HepG2 (cell line): ENCODE results near the gene KATNB1. TPM values are rescaled to one million over a fixed set of nuclear protein-coding genes. Genes with fewer than 3 reads are reported as not detected.
A peak's percentile ranks its signal among the peaks of the same experiment; 100 is the strongest.

ENCODE experiments used
- ARNT2 ChIP-seq: sonication (generic); formaldehyde crosslinking; IDR thresholded peaks from 2 replicates; pipeline ENCODE4 v1.8.0; 2022; ENCODE audit warnings: mild to moderate bottlenecking, low read depth, missing genetic modification reagents, moderate library complexity
- BCL6 ChIP-seq: IDR thresholded peaks from 2 replicates; pipeline ENCODE4 v1.6.1; 2016; ENCODE audit warnings: missing genetic modification reagents, missing compliant biosample characterization
- EP300 ChIP-seq, 3 experiments: sonication (generic) in 1 of 3; formaldehyde crosslinking in 1 of 3; IDR thresholded peaks; 2 replicates each; pipeline versions ENCODE4 v1.5.1 to v1.6.1; 2011 to 2020; ENCODE audit warnings: low read depth in 2 of 3, low read length in 2 of 3, borderline replicate concordance in 1 of 3, improper control_type of control experiment in 1 of 3, mild to moderate bottlenecking in 1 of 3, missing genetic modification reagents in 1 of 3, moderate library complexity in 1 of 3
- RELA ChIP-seq: sonication (generic); formaldehyde crosslinking; IDR thresholded peaks from 2 replicates; pipeline ENCODE4 v1.4.0; 2020; ENCODE audit warnings: missing genetic modification reagents
- REPIN1 ChIP-seq: sonication (generic); formaldehyde crosslinking; IDR thresholded peaks from 2 replicates; pipeline ENCODE4 v1.8.0; 2022; ENCODE audit warnings: missing genetic modification reagents, low read depth, mild to moderate bottlenecking, borderline replicate concordance
- ZFP82 ChIP-seq: sonication (generic); formaldehyde crosslinking; IDR thresholded peaks from 2 replicates; pipeline ENCODE4 v1.5.1; 2020; ENCODE audit warnings: mild to moderate bottlenecking, missing genetic modification reagents, borderline replicate concordance
- ZFYVE20 ChIP-seq: sonication (generic); formaldehyde crosslinking; IDR thresholded peaks from 2 replicates; pipeline ENCODE4 v1.8.0; 2023; ENCODE audit warnings: low read depth, mild to moderate bottlenecking, moderate library complexity, missing genetic modification reagents, borderline replicate concordance
- ZNF30 ChIP-seq: sonication (generic); formaldehyde crosslinking; IDR thresholded peaks from 2 replicates; pipeline ENCODE4 v1.5.0; 2020; ENCODE audit warnings: mild to moderate bottlenecking, missing genetic modification reagents
- ZNF530 ChIP-seq: sonication (generic); formaldehyde crosslinking; IDR thresholded peaks from 2 replicates; pipeline ENCODE4 v1.5.0; 2020; ENCODE audit warnings: low read depth, mild to moderate bottlenecking, missing genetic modification reagents
- ZNF7 ChIP-seq: IDR thresholded peaks from 2 replicates; pipeline ENCODE4 v1.6.1; 2016; ENCODE audit warnings: missing biosample characterization, missing genetic modification reagents
- ZNF761 ChIP-seq: sonication (generic); formaldehyde crosslinking; conservative IDR thresholded peaks from 2 replicates; pipeline ENCODE4 v1.4.0; 2020; ENCODE audit warnings: mild to moderate bottlenecking, missing genetic modification reagents
- ZNF780A ChIP-seq: sonication (generic); formaldehyde crosslinking; IDR thresholded peaks from 2 replicates; pipeline ENCODE4 v1.8.0; 2022; ENCODE audit warnings: mild to moderate bottlenecking, missing genetic modification reagents, moderate library complexity
- polyA plus RNA-seq, 8 experiments: library from polyadenylated mRNA; depleted of rRNA in 3 of 8; stranded (reverse) in 7 of 8; unstranded in 1 of 8; fragments of >200 nt; fragmentation: Illumina TruSeq in 4 of 8; extraction: Trizol in 4 of 8; gene quantifications; 2 replicates each; pipeline versions ENCODE4 v1.2.1 to v1.2.3, GENCODE V29; 2011 to 2016; ENCODE audit warnings: low read depth in 4 of 8, missing spikeins in 1 of 8, mixed read lengths in 1 of 8; ENCODE audit not compliant: insufficient read depth in 1 of 8
- total RNA-seq, 5 experiments: library from RNA; depleted of rRNA; stranded (reverse); fragments of >200 nt; fragmentation: Illumina TruSeq; extraction: Trizol; gene quantifications; 2 replicates each; pipeline ENCODE4 v1.2.3, GENCODE V29; 2016; ENCODE audit warnings: low read depth in 1 of 5
- TF ChIP-seq, protein P1 (sequence below): sonication (generic); formaldehyde crosslinking; IDR thresholded peaks from 2 replicates; pipeline ENCODE4 v1.5.0; 2020; ENCODE audit warnings: mild to moderate bottlenecking, missing genetic modification reagents, borderline replicate concordance
- TF ChIP-seq, protein P2 (sequence below): sonication (generic); formaldehyde crosslinking; IDR thresholded peaks from 2 replicates; pipeline ENCODE4 v1.4.0; 2020; ENCODE audit warnings: low read depth, missing genetic modification reagents
- TF ChIP-seq, protein P3 (sequence below): sonication (generic); formaldehyde crosslinking; IDR thresholded peaks from 2 replicates; pipeline ENCODE4 v1.4.0; 2020; ENCODE audit warnings: missing genetic modification reagents, mild to moderate bottlenecking, borderline replicate concordance
- TF ChIP-seq, protein P4 (sequence below): IDR thresholded peaks from 2 replicates; pipeline ENCODE4 v1.6.1; 2016; ENCODE audit warnings: missing compliant biosample characterization, missing genetic modification reagents, borderline replicate concordance
- TF ChIP-seq, protein P5 (sequence below): sonication (generic); formaldehyde crosslinking; IDR thresholded peaks from 2 replicates; pipeline ENCODE4 v1.5.0; 2020; ENCODE audit warnings: missing genetic modification reagents

The KATNB1 gene
- total and polyA plus RNA-seq, 2 of the 13 experiments (the other 11 are each of a cell fraction or from before 2014, with no cell fraction given), result 31.5 to 43.5 TPM

DNA sequence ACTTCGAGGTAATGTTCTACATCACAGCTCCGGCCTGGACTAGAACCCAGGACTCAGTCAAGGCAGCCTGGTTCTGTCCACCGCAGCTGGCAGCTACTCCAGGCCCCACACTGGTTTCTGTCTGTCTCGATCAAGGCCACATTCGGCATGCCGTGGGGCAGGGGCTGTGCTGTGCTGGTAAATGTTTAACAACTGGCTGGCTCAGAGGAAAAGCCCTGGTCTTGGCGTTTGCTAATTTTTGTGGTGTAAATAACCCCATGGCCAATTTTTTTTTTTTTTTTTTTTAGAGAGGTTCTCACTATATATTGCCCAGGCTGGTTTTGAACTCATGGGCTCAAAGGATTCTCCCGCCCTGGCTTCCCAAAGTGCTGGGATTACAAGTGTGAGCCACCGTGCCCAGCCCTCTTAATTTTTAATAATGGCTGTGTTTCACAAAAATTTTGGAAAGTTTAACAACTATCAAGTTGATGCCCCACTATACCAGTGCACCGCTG lies 41.3 kb upstream of the KATNB1 start (continued):
- TF ChIP-seq, protein P1, sequence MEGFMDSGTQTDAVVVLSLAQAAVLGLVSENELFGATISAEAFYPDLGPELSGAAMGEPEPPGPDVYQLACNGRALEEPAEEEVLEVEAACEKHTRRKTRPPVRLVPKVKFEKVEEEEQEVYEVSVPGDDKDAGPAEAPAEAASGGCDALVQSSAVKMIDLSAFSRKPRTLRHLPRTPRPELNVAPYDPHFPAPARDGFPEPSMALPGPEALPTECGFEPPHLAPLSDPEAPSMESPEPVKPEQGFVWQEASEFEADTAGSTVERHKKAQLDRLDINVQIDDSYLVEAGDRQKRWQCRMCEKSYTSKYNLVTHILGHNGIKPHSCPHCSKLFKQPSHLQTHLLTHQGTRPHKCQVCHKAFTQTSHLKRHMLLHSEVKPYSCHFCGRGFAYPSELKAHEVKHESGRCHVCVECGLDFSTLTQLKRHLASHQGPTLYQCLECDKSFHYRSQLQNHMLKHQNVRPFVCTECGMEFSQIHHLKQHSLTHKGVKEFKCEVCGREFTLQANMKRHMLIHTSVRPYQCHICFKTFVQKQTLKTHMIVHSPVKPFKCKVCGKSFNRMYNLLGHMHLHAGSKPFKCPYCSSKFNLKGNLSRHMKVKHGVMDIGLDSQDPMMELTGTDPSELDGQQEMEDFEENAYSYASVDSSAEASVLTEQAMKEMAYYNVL (CRISPR knock-in tag), result peak; percentile 58; the same call in 1 of the 2 replicates
- TF ChIP-seq, protein P2, sequence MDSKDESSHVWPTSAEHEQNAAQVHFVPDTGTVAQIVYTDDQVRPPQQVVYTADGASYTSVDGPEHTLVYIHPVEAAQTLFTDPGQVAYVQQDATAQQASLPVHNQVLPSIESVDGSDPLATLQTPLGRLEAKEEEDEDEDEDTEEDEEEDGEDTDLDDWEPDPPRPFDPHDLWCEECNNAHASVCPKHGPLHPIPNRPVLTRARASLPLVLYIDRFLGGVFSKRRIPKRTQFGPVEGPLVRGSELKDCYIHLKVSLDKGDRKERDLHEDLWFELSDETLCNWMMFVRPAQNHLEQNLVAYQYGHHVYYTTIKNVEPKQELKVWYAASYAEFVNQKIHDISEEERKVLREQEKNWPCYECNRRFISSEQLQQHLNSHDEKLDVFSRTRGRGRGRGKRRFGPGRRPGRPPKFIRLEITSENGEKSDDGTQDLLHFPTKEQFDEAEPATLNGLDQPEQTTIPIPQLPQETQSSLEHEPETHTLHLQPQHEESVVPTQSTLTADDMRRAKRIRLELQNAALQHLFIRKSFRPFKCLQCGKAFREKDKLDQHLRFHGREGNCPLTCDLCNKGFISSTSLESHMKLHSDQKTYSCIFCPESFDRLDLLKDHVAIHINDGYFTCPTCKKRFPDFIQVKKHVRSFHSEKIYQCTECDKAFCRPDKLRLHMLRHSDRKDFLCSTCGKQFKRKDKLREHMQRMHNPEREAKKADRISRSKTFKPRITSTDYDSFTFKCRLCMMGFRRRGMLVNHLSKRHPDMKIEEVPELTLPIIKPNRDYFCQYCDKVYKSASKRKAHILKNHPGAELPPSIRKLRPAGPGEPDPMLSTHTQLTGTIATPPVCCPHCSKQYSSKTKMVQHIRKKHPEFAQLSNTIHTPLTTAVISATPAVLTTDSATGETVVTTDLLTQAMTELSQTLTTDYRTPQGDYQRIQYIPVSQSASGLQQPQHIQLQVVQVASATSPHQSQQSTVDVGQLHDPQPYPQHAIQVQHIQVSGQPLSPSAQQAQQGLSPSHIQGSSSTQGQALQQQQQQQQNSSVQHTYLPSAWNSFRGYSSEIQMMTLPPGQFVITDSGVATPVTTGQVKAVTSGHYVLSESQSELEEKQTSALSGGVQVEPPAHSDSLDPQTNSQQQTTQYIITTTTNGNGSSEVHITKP, result no peak
- TF ChIP-seq, protein P3, sequence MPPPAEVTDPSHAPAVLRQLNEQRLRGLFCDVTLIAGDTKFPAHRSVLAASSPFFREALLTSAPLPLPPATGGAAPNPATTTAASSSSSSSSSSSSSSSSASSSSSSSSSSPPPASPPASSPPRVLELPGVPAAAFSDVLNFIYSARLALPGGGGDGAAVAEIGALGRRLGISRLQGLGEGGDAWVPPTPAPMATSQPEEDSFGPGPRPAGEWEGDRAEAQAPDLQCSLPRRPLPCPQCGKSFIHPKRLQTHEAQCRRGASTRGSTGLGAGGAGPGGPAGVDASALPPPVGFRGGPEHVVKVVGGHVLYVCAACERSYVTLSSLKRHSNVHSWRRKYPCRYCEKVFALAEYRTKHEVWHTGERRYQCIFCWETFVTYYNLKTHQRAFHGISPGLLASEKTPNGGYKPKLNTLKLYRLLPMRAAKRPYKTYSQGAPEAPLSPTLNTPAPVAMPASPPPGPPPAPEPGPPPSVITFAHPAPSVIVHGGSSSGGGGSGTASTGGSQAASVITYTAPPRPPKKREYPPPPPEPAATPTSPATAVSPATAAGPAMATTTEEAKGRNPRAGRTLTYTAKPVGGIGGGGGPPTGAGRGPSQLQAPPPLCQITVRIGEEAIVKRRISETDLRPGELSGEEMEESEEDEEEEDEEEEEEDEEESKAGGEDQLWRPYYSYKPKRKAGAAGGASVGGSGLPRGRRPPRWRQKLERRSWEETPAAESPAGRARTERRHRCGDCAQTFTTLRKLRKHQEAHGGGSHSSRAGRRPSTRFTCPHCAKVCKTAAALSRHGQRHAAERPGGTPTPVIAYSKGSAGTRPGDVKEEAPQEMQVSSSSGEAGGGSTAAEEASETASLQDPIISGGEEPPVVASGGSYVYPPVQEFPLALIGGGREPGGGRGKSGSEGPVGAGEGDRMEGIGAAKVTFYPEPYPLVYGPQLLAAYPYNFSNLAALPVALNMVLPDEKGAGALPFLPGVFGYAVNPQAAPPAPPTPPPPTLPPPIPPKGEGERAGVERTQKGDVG, result no peak
- TF ChIP-seq ARNT2 (CRISPR knock-in tag) (no peak), ZFP82 (CRISPR knock-in tag) (no peak), ZNF7 (CRISPR knock-in tag) (no peak), BCL6 (CRISPR knock-in tag) (no peak; the same call in 1 of the 2 replicates), ZNF761 (CRISPR knock-in tag) (no peak), EP300 (IDR thresholded peaks at IDR 0.05; ENCODE audit: low read depth in 2 of 2, low read length in 2 of 2) (0 out of 4 replicates have a peak, but pooled peaks have one; percentile 20 to 26), EP300 (CRISPR knock-in tag; IDR thresholded peaks at IDR 0.05; ENCODE audit: borderline replicate concordance) (no peak), ZFYVE20 (CRISPR knock-in tag) (no peak), ZNF780A (no peak), ZNF30 (no peak), ZNF530 (CRISPR knock-in tag) (no peak), RELA (CRISPR knock-in tag) (no peak; the same call in 1 of the 2 replicates), REPIN1 (no peak)
- TF ChIP-seq, protein P4, sequence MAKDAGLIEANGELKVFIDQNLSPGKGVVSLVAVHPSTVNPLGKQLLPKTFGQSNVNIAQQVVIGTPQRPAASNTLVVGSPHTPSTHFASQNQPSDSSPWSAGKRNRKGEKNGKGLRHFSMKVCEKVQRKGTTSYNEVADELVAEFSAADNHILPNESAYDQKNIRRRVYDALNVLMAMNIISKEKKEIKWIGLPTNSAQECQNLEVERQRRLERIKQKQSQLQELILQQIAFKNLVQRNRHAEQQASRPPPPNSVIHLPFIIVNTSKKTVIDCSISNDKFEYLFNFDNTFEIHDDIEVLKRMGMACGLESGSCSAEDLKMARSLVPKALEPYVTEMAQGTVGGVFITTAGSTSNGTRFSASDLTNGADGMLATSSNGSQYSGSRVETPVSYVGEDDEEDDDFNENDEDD, result no peak
- TF ChIP-seq, protein P5, sequence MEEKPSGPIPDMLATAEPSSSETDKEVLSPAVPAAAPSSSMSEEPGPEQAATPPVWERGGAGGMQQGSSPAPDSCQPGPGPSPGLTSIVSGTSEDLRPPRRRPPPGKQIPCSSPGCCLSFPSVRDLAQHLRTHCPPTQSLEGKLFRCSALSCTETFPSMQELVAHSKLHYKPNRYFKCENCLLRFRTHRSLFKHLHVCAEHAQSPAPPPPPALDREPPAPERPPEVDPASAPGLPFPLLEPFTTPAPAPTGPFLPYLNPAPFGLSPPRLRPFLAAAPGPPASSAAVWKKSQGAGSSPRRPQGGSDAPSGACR (CRISPR knock-in tag), result 0 out of 2 replicates have a peak, but pooled peaks have one; percentile 1
